Kidney (tissue), 14 donors: ENCODE data around the gene PSMB11. TPM values are rescaled to one million over a fixed set of nuclear protein-coding genes. Genes with fewer than 3 reads are reported as not detected.
"Not testable (repeated sequence)": the region's sequence is repeated elsewhere in the genome, so short reads cannot be mapped to it uniquely, and the experiment has no call there.

Source experiments
- DNase-seq, 5 donors: peaks; one replicate each; pipeline ENCODE4 v3.0.0-alpha.2; 2013 to 2020
- FAIRE-seq: peaks from 2 replicates; lab custom pipeline; 2012; peaks lifted over from hg19 to GRCh38; lab: Jason Lieb, UNC
- H3K27ac ChIP-seq, 2 donors: one replicate each; pipeline ENCODE4 v1.7.0; 2013; ENCODE audit warnings: low read depth in 2 of 2, low read length in 2 of 2, inconsistent platforms in 1 of 2
- H3K27me3 ChIP-seq: one replicate; pipeline ENCODE4 v1.7.1; 2013; ENCODE audit warnings: low read length, inconsistent platforms; ENCODE audit not compliant: control insufficient read depth, insufficient read depth
- H3K36me3 ChIP-seq, 3 donors: one replicate each; pipeline versions ENCODE4 v1.7.0 to v1.7.1; 2013; ENCODE audit warnings: low read length in 3 of 3, control low read depth in 1 of 3, inconsistent platforms in 1 of 3; ENCODE audit not compliant: insufficient read depth in 3 of 3, control insufficient read depth in 2 of 3
- H3K4me1 ChIP-seq, 3 donors: one replicate each; pipeline versions ENCODE4 v1.7.0 to v1.7.1; 2013; ENCODE audit warnings: low read length in 3 of 3, inconsistent platforms in 1 of 3, low read depth in 1 of 3; ENCODE audit not compliant: control insufficient read depth in 2 of 3, insufficient read depth in 2 of 3
- H3K4me3 ChIP-seq, 3 donors: one replicate each; pipeline versions ENCODE4 v1.7.0 to v1.8.1; 2013; ENCODE audit warnings: low read length in 3 of 3, control low read depth in 1 of 3, inconsistent platforms in 1 of 3
- H3K9ac ChIP-seq, 3 donors: one replicate each; pipeline versions ENCODE4 v1.7.0 to v1.7.1; 2013; ENCODE audit warnings: low read length in 3 of 3, control low read depth in 1 of 3, inconsistent platforms in 1 of 3
- H3K9me3 ChIP-seq, 3 donors: one replicate each; pipeline versions ENCODE4 v1.7.0 to v1.7.1; 2013; ENCODE audit warnings: low read length in 3 of 3, control low read depth in 1 of 3, inconsistent platforms in 1 of 3; ENCODE audit not compliant: control insufficient read depth in 2 of 3, insufficient read depth in 1 of 3
- CTCF ChIP-seq: IDR thresholded peaks from 3 replicates; pipeline ENCODE4 v1.5.1; 2012; ENCODE audit warnings: mild to moderate bottlenecking, moderate library complexity, borderline replicate concordance; ENCODE audit not compliant: insufficient read depth; ENCODE audit errors: extremely low read depth
- intact Hi-C: fragments of 100-400 bp; cut with DNase I; formaldehyde crosslinking; loops from one replicate; pipeline ENCODE4 v1.11.1; 2022
- polyA plus RNA-seq: library from polyadenylated mRNA; stranded (reverse); fragments of 350-450 nt; fragmentation: Illumina TruSeq; extraction: RNeasy Lipid Tissue Mini Kit (QIAGEN cat#74804); gene quantifications from one replicate; pipeline ENCODE4 v1.2.3, GENCODE V29; 2014; ENCODE audit warnings: low read depth, low replicate concordance; ENCODE audit not compliant: insufficient read depth
- total RNA-seq: library from RNA; stranded (reverse); fragmentation: NEBNext Ultra II Directional; extraction: Animal tissue kit (Norgen Biotek cat#: 25700); gene quantifications from one replicate; pipeline ENCODE4 v1.2.1, GENCODE V29; 2021
- donor health status: control.
- donor health status: control.
- donor health status: control.
- donor health status: control.
- donor health status: control.
- donor health status: DM: yes; HTN: yes; CAD: no.
- donor health status: Normal renal cell carcinoma (clear cell type).

PSMB11 gene
- total and polyA plus RNA-seq, 2 donors from 2014 or later, result not detected

DNA sequence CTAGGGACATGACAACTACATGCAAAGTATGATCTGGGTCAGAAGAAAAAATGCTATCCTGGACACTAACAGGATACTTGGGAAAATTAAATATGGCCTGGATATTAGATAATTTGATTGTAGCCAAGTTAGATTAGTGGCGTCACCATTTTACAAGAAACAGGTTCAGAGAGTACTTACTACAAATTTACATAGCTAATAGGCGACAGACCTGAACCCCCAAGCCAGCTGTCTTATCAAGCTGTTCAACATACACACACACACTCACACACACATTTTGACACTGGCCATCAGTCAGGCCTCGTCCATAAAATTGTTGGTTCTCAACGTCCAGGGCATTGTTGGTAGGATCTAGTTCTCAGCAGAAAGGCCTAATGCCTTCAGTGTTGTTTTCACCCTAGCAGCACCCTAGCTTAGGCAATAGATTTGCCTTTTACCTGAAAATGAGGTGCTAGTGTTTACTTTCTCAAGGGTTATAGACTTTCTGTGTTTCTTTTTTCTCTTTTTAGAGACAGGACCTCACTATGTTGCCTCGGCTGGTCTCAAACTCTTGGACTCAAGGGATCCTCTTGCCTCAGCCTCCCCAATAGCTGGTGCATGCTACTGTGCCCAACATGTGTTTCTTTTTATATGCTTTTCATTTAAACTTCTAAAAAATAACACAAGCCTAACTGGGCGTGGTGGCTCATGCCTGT is 28.8 kb upstream of the PSMB11 start:
- Histone ChIP-seq H3K27me3 (no peaks in the 10 kb centered on the region), H3K27ac (no peak overlapping the region), H3K4me1 (peaks cover 0 to 2% (median 0%) of the 10 kb centered on the region in 3 donors), H3K9ac (no peak overlapping the region), H3K4me3 (no peak overlapping the region), H3K9me3 (no peaks in the 10 kb centered on the region), H3K36me3 (no peaks in the 10 kb centered on the region)
- no peak for TF ChIP-seq CTCF
- FAIRE-seq, result no peak
- intact Hi-C loops, result no loop called here
- no peak for DNase-seq

GRCh38 chr14:23013749-23014054 is 28.3 kb upstream of the PSMB11 start:
- H3K9ac ChIP-seq, DNase-seq, H3K27me3 ChIP-seq, H3K9me3 ChIP-seq, intact Hi-C loops, H3K36me3 ChIP-seq, H3K4me1 ChIP-seq, FAIRE-seq, H3K27ac ChIP-seq, H3K4me3 ChIP-seq: not testable (repeated sequence)

- Histone ChIP-seq H3K9me3 (no peaks in the 10 kb centered on the region), H3K36me3 (no peaks in the 10 kb centered on the region), H3K4me1 (no peaks in the 10 kb centered on the region), H3K27ac (no peak overlapping the region), H3K27me3 (no peaks in the 10 kb centered on the region), H3K9ac (no peak overlapping the region), H3K4me3 (no peak overlapping the region)
- FAIRE-seq (no peak), DNase-seq (peak in 1 of 5 donors; percentile 3)
- no peak for TF ChIP-seq CTCF
- intact Hi-C loops, result no loop called here
Measured at GRCh38 chr14:23015618-23016017, 26.4 kb upstream of the PSMB11 start.

DNA sequence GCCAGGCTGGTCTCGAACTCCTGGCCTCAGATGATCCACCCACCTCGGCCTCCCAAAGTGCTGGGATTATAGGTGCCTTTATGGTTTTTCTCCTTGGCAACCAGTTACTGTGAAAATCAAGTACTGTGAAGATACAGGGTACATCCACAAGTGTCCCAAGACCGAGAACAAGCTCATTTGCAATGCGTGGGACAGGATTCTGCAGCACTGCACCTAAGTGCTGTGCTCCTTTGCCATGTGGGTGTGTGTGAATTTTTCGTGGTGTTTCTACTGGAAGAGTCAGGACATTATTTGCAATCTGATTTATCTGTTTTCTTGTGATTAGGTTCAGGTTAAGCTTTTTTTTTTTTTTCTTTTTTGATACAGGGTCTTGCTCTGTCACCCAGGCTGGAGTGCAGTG is 24.9 kb upstream of the PSMB11 start:
- no peak for TF ChIP-seq CTCF
- intact Hi-C loops, result no loop called here
- no peaks in the 10 kb centered on the region for H3K9me3 ChIP-seq
- no peaks in the 10 kb centered on the region for H3K27me3 ChIP-seq
- no peaks in the 10 kb centered on the region for H3K36me3 ChIP-seq
- DNase-seq (peak in 1 of 5 donors; percentile 9), FAIRE-seq (no peak)
- no peaks in the 10 kb centered on the region for H3K4me1 ChIP-seq
- H3K4me3 ChIP-seq, result no peak overlapping the region
- H3K9ac ChIP-seq, result no peak overlapping the region
- H3K27ac ChIP-seq, result no peak overlapping the region
